ENCODE results near the gene CFD.

DNA sequence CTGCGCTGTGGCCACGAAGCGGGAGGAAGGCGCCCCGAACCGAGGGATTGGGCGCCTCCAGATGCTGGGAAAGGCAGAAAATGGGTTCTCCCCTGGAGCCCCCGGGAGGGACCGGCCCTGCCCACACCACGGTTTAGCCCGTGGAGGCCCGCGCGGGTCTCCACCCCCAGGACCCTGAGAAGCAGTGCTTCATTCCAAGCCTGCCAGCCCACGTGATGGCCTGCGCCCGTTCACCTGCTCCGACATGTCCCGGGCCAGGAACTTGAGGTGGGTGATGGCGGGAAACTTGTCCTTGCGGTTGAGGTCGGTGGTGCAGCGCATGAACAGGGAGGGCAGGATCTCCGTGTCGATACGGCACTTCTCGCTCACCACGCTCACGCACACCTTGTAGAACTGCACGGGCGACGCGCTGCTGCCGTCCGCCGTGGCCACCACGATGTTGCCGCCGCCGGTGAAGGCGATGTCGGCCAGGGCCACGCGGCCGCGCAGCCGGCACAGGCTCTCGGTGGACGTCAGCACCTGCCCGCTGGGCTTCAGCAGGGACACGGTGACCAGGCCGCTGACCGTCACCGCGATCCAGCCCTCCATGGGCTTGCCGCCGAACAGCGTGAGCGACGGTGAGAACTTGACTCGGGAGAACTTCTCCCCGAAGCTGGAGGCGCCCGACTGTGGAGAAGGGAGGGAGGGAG is 26.2 kb downstream of the CFD start:
- TF ChIP-seq TAF1 (conservative IDR thresholded peaks at IDR 0.05), result no peak
- TF ChIP-seq, protein P1, sequence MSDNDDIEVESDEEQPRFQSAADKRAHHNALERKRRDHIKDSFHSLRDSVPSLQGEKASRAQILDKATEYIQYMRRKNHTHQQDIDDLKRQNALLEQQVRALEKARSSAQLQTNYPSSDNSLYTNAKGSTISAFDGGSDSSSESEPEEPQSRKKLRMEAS (IDR thresholded peaks at IDR 0.05), result no peak
- TF ChIP-seq RAD21 (IDR thresholded peaks at IDR 0.05), result no peak
